GM21619 (cell line): ENCODE measurements around the gene CD48.

Experiments used
- ATAC-seq: cut with Tn5 transposase; IDR thresholded peaks from one replicate; pipeline ENCODE4 v1.9.1; 2021; ENCODE audit not compliant: unreplicated experiment

The CD48 gene

DNA sequence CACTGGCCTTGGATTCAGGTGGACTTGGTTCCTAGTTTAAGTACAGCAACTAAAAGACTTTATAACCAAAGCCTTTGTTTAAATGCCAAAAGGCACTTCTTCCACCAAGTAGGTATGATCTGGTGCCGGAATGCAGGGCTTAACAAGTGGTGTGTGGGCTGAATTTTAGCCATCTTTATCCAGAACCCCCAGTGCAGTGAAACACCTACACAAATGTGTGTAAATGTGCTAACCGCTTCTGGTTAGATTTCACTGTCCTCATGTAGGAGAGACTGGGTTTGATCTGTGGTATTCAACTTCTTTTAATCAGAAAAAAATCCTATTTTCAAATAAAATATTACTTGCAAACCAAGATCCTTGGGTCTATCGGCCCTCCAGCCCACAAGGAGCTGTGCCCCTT, 75.1 kb downstream of the CD48 start:
- no peak for ATAC-seq

DNA sequence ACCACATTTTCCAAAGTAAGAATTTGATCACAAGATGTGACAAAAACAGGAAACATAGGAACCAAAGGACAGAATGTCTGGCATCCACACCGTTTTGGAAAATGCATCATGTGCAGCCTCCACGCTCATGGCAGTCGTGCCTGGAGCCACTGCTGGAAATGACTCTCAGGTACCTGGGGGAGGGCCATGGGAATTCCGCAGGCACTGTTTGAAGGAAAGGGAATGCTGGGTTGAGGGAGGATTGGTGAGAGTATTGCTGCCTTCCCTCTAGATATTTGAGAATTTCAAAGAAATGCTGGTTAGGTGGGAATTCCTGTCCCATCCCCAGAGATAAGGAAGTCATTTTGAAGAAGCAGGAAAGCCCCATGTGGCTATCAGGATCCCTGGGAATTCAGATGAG, 75.5 kb downstream of the CD48 start:
- no peak for ATAC-seq

DNA sequence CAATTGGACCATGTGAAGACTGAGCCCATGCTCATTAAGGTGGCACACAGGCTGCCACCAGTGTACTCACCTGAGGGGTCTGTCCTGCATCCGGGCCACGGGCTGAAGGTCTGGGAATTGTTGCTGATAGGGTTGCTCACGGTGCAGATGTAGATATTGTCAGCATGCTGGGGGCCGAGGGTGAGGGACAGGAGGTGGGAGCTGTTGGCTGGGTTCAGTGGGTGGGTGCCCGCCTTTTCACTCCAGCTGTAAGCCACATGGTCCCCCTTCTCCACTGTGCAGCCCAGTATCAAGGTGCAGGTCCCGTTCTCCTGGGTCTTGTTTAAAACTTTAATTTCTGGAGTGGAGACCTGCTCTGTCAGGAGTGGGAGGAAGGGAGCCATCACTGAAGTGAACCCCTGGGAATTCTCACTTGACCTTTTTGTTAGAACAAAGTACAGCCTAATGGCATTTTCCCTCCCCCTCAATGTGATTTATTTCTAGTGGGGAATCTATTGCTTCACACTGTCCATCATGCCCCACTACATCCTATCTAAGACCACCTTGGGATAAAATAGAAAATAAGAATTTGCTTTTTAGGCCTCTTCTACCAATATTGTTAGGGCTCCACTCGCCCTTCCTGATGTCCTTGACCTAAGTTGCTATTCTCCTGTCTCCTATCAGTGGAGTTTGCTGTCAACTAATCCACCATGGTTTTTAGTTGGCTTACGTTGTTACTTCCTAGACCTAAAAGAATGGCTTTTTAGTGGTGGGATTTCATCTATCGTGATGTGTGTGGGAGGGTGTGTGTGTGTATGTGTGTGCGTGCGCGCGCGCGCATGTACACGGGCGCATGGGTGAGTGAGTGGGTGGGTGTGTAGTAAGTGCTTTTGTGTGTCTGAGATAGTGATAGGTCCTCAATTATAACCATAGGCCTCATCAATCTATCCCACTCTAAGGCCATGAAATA, 76.8 kb downstream of the CD48 start:
- ATAC-seq: no peak

DNA sequence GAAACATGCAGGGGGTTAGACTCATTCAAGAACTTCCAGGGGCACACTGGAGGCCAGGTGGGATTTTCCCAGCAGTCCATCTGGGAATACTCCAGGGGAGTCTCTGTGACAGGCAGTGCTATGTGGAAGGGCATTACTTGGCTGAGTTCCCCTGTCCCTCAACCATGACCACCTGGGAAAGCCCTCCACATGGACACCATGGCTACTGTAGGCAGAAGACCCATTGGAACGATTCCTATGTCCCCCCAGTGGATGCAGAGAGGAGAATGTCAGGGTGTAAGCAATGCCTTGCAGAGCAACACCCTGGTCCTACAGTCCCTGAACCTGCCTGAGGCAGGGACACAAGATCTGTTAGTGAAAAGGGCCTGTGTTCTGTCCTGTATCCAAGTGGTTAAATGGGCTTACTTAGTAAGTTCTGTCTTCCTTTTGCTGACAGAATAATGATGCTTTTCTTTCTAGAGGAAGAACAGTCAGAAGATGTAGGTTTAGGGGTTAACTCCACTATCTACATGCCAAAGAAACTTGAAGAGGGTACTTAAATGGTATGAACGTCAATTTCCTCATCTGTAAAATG, 78.2 kb downstream of the CD48 start:
- ATAC-seq: no peak

DNA sequence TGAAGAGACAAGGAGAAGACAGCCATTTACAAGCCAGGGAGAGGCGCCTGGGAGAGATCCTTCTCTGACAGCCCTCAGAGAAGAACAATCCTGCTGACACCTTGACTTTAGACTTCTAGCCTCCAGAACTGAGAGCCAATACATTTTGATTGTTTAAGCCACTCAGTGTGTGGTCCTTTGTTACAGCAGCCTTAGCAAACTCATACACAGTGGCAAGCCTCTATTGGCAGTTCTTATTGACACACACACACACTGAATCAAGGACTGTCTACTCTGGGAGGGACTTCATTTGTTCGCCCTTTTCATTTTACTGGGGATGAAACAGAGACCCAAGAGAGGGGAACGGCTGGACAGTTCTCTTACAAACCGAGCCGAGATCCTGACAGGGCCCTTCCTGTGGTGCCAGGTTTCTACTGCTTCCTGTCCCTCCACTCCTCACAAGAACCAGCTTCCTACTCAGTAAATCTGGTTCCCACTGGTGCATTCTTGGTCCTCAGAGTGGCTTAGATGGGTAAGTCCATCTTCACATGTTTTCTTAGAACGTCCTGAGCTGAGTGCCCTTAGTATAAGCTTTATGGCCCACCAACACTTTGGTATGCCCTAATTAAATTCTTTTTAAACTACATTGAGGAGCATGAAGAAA, 79.5 kb downstream of the CD48 start:
- no peak for ATAC-seq

DNA sequence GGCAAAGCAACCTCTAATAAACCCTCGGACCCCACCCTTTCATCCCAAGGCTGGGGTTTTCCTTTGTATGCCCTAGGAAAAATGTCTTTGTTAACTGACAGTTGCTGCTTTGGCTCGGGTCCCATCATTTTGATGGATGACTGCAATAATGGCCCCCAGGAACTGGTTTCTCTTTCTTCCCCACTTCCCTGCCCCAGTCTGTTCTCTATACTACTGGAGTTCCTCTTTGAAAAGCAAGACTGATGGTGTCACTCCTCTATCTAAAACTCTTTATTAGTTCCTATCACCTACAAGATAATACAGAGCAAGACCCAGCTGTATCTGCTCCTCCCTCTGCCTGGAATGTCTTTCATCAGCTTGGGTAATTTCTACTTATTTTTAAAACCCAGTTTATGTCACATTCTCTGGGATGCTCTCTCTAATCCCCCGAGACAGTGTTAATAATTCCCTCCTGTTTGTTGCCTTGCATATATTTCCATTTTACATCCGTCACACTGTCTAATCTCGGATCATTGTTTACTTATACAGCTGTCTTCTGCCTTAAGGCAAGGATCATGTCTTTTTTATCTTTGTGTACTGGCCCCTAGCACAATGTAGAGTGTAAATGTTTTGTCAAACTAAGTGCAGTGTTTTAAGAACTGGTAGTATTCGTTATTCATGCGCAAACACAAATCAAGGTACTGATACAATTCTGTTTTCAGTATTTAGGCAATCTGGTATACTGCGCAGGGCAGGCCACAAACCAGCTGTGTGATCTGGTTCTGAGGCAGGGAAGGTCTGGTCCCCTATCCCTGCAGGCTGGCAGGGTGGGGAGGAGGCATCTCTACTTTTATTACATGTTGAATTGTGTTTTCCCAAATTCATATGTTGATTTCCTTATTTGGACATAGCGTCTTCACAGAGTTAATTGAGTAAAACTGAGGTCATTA, 80.8 kb downstream of the CD48 start:
- no peak for ATAC-seq

DNA sequence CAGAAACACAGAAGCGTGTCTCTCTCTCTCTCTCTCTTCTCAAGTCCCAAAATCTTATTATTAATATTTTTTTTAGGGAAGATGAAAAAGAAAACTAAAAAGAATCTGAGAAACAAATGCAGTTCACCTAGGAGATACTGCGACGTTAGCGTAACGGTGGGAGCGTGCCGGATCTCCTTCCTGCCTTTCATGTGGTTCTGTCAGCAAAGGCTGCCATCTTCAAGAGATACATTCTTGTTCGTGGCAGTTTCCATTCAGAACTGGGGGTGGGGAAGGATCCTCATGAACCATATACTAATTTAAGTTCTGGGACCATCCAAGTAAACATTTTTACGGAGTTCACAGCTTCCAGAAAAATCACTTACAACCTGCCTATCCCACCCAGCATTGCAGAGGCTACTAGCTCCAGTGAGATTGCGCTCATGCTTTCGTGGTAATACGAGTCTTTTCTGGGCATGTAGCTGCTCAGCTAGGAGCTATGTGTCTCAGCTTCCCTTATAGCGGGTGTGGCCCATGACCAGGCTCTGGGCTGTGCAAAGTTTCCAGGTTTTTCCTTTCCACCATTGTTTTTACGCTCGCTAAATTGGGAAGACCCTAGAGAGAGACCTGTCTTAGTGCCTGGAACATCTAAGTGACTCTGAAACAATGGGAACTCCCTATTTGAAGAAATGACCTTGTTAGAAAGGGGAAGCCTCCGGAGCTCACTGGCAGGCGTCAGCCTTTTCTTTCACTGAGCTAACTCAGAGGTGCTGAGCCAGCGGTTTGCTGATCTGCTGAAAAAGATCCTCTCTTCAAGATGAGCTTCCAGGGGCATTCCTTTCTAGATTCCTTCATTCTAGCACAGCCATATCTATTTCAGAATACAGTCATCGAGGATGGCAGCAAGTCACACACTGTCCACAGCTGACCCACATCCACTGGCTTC, 82.1 kb downstream of the CD48 start:
- ATAC-seq: no peak

DNA sequence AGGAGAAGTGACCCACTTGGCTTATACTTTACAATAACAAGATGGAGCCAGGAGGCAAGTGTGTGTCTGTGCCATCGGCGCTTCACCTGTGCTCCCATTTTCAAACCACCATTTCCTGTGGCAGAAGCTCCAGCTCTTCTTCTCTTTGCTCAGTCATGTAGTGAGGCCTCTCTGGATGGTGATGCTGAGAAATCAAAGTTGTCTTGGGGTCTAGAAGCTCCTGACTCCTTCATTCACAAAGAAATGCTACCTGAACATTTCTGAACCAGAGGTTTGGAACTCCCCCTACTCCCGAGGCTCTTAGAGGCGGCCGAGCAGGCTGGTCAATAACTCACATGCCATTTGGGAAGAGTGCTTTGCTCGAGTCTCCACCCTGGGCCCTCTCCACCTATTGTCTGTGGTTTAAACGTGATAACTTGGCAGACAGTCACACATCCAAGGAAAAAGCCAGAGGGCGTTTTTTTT, 82.8 kb downstream of the CD48 start:
- no peak for ATAC-seq
